HepG2 (cell line): ENCODE measurements around the gene CLDN15. TPM values are rescaled to one million over a fixed set of nuclear protein-coding genes. Genes with fewer than 3 reads are reported as not detected.

Source experiments
- AGO2 ChIP-seq: fragments of 200-400 bp; formaldehyde crosslinking; optimal IDR thresholded peaks from 2 replicates; pipeline ENCODE3; 2017; ENCODE audit warnings: mild to moderate bottlenecking, low read depth, low read length, moderate library complexity
- CBX2 ChIP-seq, 2 experiments: fragments of 200-600 bp in 1 of 2; sonication (generic); formaldehyde crosslinking in 1 of 2; IDR thresholded peaks; 2 replicates each; pipeline versions ENCODE4 v1.7.0 to v1.8.1; 2018 to 2022; ENCODE audit warnings: low read depth in 2 of 2, low read length in 1 of 2, mild to moderate bottlenecking in 1 of 2, missing genetic modification reagents in 1 of 2
- KLF15 ChIP-seq: sonication (generic); formaldehyde crosslinking; IDR thresholded peaks from 2 replicates; pipeline ENCODE4 v1.8.1; 2023; ENCODE audit warnings: borderline replicate concordance, mild to moderate bottlenecking, inconsistent platforms, missing genetic modification reagents, mixed read lengths
- MAFK ChIP-seq, 2 experiments: IDR thresholded peaks in 1 of 2; conservative IDR thresholded peaks in 1 of 2; 2 replicates each; pipeline ENCODE4 v1.6.1; 2011; ENCODE audit warnings: improper control_type of control experiment in 2 of 2, low read length in 2 of 2
- MXI1 ChIP-seq: IDR thresholded peaks from 3 replicates; pipeline ENCODE4 v1.6.1; 2012; ENCODE audit warnings: low read depth, low read length, inconsistent platforms, borderline replicate concordance
- POLR2AphosphoS2 ChIP-seq: IDR thresholded peaks from 2 replicates; pipeline ENCODE4 v1.6.1; 2011; ENCODE audit warnings: low read depth, low read length, improper control_type of control experiment
- RFX1 ChIP-seq: fragments of 450-650 bp; IDR thresholded peaks from 2 replicates; pipeline ENCODE4 v1.6.1; 2017
- SRSF9 ChIP-seq: fragments of 200-400 bp; formaldehyde crosslinking; IDR thresholded peaks from 2 replicates; pipeline ENCODE4 v1.6.1; 2018; ENCODE audit warnings: borderline replicate concordance, mild to moderate bottlenecking, low read depth, low read length; ENCODE audit not compliant: insufficient read depth, poor library complexity, severe bottlenecking
- TCF7L2 ChIP-seq: IDR thresholded peaks from 2 replicates; pipeline ENCODE4 v1.6.1; 2011; ENCODE audit warnings: mild to moderate bottlenecking, low read depth, low read length, moderate library complexity
- ZFP36L2 ChIP-seq: sonication (generic); formaldehyde crosslinking; IDR thresholded peaks from 2 replicates; pipeline ENCODE4 v1.4.0; 2020; ENCODE audit warnings: missing genetic modification reagents
- ZNF124 ChIP-seq: sonication (generic); formaldehyde crosslinking; IDR thresholded peaks from 2 replicates; pipeline ENCODE4 v1.4.0; 2020; ENCODE audit warnings: missing genetic modification reagents
- ZNF34 ChIP-seq: sonication (generic); formaldehyde crosslinking; IDR thresholded peaks from 2 replicates; pipeline ENCODE4 v1.4.0; 2020; ENCODE audit warnings: mild to moderate bottlenecking, missing genetic modification reagents, borderline replicate concordance
- ZNF343 ChIP-seq: sonication (generic); formaldehyde crosslinking; IDR thresholded peaks from 2 replicates; pipeline ENCODE4 v1.4.0; 2020; ENCODE audit warnings: mild to moderate bottlenecking, missing genetic modification reagents
- ZNF562 ChIP-seq: sonication (generic); formaldehyde crosslinking; IDR thresholded peaks from 2 replicates; pipeline ENCODE4 v1.8.0; 2022; ENCODE audit warnings: missing genetic modification reagents, borderline replicate concordance
- ZNF589 ChIP-seq: sonication (generic); formaldehyde crosslinking; conservative IDR thresholded peaks from 2 replicates; pipeline ENCODE4 v1.8.0; 2022; ENCODE audit warnings: mild to moderate bottlenecking, moderate library complexity, missing genetic modification reagents
- ZNF891 ChIP-seq: sonication (generic); formaldehyde crosslinking; IDR thresholded peaks from 2 replicates; pipeline ENCODE4 v1.5.0; 2020; ENCODE audit warnings: mild to moderate bottlenecking, missing genetic modification reagents
- ZZZ3 ChIP-seq: sonication (generic); formaldehyde crosslinking; IDR thresholded peaks from 2 replicates; pipeline ENCODE4 v1.4.0; 2020; ENCODE audit warnings: missing genetic modification reagents, mild to moderate bottlenecking, borderline replicate concordance
- polyA plus RNA-seq, 8 experiments: library from polyadenylated mRNA; depleted of rRNA in 3 of 8; stranded (reverse) in 7 of 8; unstranded in 1 of 8; fragments of >200 nt; fragmentation: Illumina TruSeq in 4 of 8; extraction: Trizol in 4 of 8; gene quantifications; 2 replicates each; pipeline versions ENCODE4 v1.2.1 to v1.2.3, GENCODE V29; 2011 to 2016; ENCODE audit warnings: low read depth in 4 of 8, missing spikeins in 1 of 8, mixed read lengths in 1 of 8; ENCODE audit not compliant: insufficient read depth in 1 of 8
- total RNA-seq, 5 experiments: library from RNA; depleted of rRNA; stranded (reverse); fragments of >200 nt; fragmentation: Illumina TruSeq; extraction: Trizol; gene quantifications; 2 replicates each; pipeline ENCODE4 v1.2.3, GENCODE V29; 2016; ENCODE audit warnings: low read depth in 1 of 5
- TF ChIP-seq, protein P1 (sequence below): sonication (generic); formaldehyde crosslinking; conservative IDR thresholded peaks from 2 replicates; pipeline ENCODE4 v1.8.1; 2023; ENCODE audit warnings: missing genetic modification reagents
- TF ChIP-seq, protein P2 (sequence below): sonication (generic); formaldehyde crosslinking; IDR thresholded peaks from 2 replicates; pipeline ENCODE4 v1.9.0; 2021; ENCODE audit warnings: missing genetic modification reagents, borderline replicate concordance
- TF ChIP-seq, protein P3 (sequence below): sonication (generic); formaldehyde crosslinking; IDR thresholded peaks from 2 replicates; pipeline ENCODE4 v1.4.0; 2020; ENCODE audit warnings: mild to moderate bottlenecking, missing genetic modification reagents
- TF ChIP-seq, protein P4 (sequence below): sonication (generic); formaldehyde crosslinking; IDR thresholded peaks from 2 replicates; pipeline ENCODE4 v1.4.0; 2020; ENCODE audit warnings: missing genetic modification reagents

CLDN15 gene
- total and polyA plus RNA-seq, 2 of the 13 experiments (the other 11 are each of a cell fraction or from before 2014, with no cell fraction given) = 7.1 to 17.8 TPM

DNA sequence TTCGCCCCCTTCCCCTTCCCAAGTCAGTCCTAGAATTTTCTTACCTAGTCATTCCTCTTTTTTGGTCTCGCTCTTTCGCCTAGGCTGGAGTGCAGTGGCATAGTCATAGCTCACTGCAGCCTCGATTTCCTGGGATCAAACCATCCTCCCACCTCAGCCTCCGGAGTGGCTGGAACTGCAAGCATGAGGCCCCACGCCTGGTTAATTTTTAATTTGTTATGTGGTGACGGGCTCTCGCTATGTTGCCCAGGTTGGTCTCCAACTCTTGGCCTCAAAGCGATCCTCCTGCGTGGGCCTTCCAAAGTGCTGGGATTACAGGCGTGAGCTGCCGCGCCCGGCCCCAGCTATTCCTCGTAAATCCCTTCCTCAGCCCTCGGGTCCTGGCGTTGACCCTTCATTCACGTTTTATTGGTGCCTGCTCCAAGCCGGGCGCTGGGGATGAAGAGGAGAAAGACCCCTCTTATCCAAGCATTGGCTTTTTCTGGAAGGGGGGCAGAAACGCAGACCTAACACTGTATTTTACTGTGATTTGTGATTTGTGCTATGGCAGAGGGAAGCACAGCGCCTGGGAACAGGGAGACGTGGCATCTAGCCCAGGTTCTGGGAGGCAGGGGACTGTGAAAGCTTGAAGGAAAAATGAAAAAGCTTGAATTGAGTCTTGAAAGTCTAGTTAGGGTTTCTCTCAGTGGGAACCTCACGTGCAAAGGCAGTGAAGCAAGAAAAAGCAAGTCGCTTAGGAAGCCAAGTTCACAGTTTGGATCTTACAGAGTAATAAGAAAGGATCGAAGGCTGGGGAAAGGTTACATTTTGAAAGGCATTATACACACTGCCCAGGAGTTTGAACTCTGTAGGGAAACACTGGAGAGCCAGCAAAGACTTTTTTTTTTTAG is 19.1 kb downstream of the CLDN15 start (continued):
- no peak for TF ChIP-seq ZNF562 (CRISPR knock-in tag)
- no peak for TF ChIP-seq SRSF9
- TF ChIP-seq CBX2 (IDR thresholded peaks at IDR 0.05; ENCODE audit: low read depth, low read length) = no peak
- no peak for TF ChIP-seq CBX2 (CRISPR knock-in tag; IDR thresholded peaks at IDR 0.05; ENCODE audit: low read depth)
- TF ChIP-seq, protein P1, sequence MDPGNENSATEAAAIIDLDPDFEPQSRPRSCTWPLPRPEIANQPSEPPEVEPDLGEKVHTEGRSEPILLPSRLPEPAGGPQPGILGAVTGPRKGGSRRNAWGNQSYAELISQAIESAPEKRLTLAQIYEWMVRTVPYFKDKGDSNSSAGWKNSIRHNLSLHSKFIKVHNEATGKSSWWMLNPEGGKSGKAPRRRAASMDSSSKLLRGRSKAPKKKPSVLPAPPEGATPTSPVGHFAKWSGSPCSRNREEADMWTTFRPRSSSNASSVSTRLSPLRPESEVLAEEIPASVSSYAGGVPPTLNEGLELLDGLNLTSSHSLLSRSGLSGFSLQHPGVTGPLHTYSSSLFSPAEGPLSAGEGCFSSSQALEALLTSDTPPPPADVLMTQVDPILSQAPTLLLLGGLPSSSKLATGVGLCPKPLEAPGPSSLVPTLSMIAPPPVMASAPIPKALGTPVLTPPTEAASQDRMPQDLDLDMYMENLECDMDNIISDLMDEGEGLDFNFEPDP (CRISPR knock-in tag) = no peak
- TF ChIP-seq, protein P2, sequence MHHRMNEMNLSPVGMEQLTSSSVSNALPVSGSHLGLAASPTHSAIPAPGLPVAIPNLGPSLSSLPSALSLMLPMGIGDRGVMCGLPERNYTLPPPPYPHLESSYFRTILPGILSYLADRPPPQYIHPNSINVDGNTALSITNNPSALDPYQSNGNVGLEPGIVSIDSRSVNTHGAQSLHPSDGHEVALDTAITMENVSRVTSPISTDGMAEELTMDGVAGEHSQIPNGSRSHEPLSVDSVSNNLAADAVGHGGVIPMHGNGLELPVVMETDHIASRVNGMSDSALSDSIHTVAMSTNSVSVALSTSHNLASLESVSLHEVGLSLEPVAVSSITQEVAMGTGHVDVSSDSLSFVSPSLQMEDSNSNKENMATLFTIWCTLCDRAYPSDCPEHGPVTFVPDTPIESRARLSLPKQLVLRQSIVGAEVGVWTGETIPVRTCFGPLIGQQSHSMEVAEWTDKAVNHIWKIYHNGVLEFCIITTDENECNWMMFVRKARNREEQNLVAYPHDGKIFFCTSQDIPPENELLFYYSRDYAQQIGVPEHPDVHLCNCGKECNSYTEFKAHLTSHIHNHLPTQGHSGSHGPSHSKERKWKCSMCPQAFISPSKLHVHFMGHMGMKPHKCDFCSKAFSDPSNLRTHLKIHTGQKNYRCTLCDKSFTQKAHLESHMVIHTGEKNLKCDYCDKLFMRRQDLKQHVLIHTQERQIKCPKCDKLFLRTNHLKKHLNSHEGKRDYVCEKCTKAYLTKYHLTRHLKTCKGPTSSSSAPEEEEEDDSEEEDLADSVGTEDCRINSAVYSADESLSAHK = no peak
- TF ChIP-seq ZNF891 = no peak
- TF ChIP-seq, protein P3, sequence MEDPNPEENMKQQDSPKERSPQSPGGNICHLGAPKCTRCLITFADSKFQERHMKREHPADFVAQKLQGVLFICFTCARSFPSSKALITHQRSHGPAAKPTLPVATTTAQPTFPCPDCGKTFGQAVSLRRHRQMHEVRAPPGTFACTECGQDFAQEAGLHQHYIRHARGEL (CRISPR knock-in tag) = no peak
- TF ChIP-seq ZNF124 = no peak
- 0 out of 2 replicates have a peak, but pooled peaks have one; percentile 30 for TF ChIP-seq ZZZ3
- no peak for TF ChIP-seq TCF7L2
- TF ChIP-seq KLF15 (CRISPR knock-in tag) = no peak
- TF ChIP-seq, protein P4, sequence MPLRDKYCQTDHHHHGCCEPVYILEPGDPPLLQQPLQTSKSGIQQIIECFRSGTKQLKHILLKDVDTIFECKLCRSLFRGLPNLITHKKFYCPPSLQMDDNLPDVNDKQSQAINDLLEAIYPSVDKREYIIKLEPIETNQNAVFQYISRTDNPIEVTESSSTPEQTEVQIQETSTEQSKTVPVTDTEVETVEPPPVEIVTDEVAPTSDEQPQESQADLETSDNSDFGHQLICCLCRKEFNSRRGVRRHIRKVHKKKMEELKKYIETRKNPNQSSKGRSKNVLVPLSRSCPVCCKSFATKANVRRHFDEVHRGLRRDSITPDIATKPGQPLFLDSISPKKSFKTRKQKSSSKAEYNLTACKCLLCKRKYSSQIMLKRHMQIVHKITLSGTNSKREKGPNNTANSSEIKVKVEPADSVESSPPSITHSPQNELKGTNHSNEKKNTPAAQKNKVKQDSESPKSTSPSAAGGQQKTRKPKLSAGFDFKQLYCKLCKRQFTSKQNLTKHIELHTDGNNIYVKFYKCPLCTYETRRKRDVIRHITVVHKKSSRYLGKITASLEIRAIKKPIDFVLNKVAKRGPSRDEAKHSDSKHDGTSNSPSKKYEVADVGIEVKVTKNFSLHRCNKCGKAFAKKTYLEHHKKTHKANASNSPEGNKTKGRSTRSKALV (CRISPR knock-in tag) = no peak
- no peak for TF ChIP-seq ZNF34 (CRISPR knock-in tag)
- no peak for TF ChIP-seq ZFP36L2 (CRISPR knock-in tag)
- TF ChIP-seq ZNF343 (CRISPR knock-in tag) = 0 out of 2 replicates have a peak, but pooled peaks have one; percentile 11
- TF ChIP-seq AGO2 = no peak
- TF ChIP-seq ZNF589 (CRISPR knock-in tag) = no peak
- TF ChIP-seq MAFK (conservative IDR thresholded peaks at IDR 0.05 in 1 of 2, IDR thresholded peaks at IDR 0.05 in 1 of 2; ENCODE audit: low read length in 2 of 2) = no peak
- TF ChIP-seq RFX1 = no peak
- TF ChIP-seq MXI1 = no peak; the same call in 2 of the 3 replicates
- no peak for TF ChIP-seq POLR2AphosphoS2
